GM13977 (cell line): ENCODE data around the gene ZBTB8A.

Experiments used
- DNase-seq: peaks from one replicate; pipeline ENCODE4 v3.0.0; 2012; ENCODE audit warnings: low spot score
- CTCF ChIP-seq: IDR thresholded peaks from 2 replicates; pipeline ENCODE4 v1.5.1; 2012; ENCODE audit warnings: mild to moderate bottlenecking, control low read depth; ENCODE audit not compliant: insufficient read depth; ENCODE audit errors: extremely low read depth, missing control alignments
- in situ Hi-C: fragments of 300-500 bp; cut with MboI; formaldehyde crosslinking; loops from one replicate; pipeline ENCODE4 v1.12.0; 2022; ENCODE audit warnings: low sequenced_read_pairs, low pct_unique_long_range_greater_than_20kb, mixed read lengths, inconsistent platforms; ENCODE audit not compliant: unreplicated experiment

Gene ZBTB8A

GRCh38 chr1:32498751-32499150 lies 40.5 kb upstream of the ZBTB8A start:
- DNase-seq, result no peak
- in situ Hi-C loops, result no loop called here
- TF ChIP-seq CTCF, result no peak

- peak; percentile 37 for TF ChIP-seq CTCF
- in situ Hi-C loops, result no loop called here
- peak; percentile 84 for DNase-seq
Measured at GRCh38 chr1:32500387-32501209, 38.6 kb upstream of the ZBTB8A start.

GRCh38 chr1:32501865-32502264 lies 37.4 kb upstream of the ZBTB8A start:
- in situ Hi-C loops, result no loop called here
- DNase-seq, result no peak

GRCh38 chr1:32503153-32503552 lies 36.1 kb upstream of the ZBTB8A start:
- TF ChIP-seq CTCF, result no peak
- in situ Hi-C loops, result no loop called here
- DNase-seq, result no peak

More at GRCh38 chr1:32501865-32502264, 37.4 kb upstream of the ZBTB8A start:
- TF ChIP-seq CTCF, result no peak

- no peak for TF ChIP-seq CTCF
- no peak for DNase-seq
- in situ Hi-C loops, result no loop called here
Measured at GRCh38 chr1:32507021-32507420, 32.2 kb upstream of the ZBTB8A start.

- no peak for DNase-seq
- no peak for TF ChIP-seq CTCF
- in situ Hi-C loops, result no loop called here
Measured at GRCh38 chr1:32508761-32509160, 30.5 kb upstream of the ZBTB8A start.
